OCI-LY1 (cell line): ENCODE data around the gene FAP.
A peak's percentile ranks its signal among the peaks of the same experiment; 100 is the strongest.

ENCODE experiments used
- H2AFZ ChIP-seq: fragments of 200-600 bp; sonication (generic), shearing (Covaris generic); 2 replicates; pipeline ENCODE4 v1.6.0; 2014; ENCODE audit warnings: antibody characterized with exemption, mild to moderate bottlenecking, low read length
- H3F3A ChIP-seq: fragments of 200-600 bp; sonication (generic), shearing (Covaris generic); 2 replicates; pipeline ENCODE4 v1.6.0; 2014; ENCODE audit warnings: mild to moderate bottlenecking, antibody characterized with exemption, low read length, moderate library complexity; ENCODE audit not compliant: insufficient read depth
- H3K27ac ChIP-seq: fragments of 200-600 bp; sonication (generic); 2 replicates; pipeline ENCODE4 v1.5.1; 2014; ENCODE audit warnings: low read length, mixed run types, mild to moderate bottlenecking, low read depth; ENCODE audit not compliant: poor library complexity, severe bottlenecking
- H3K27me3 ChIP-seq: fragments of 200-600 bp; sonication (generic); 2 replicates; pipeline ENCODE4 v1.6.0; 2014; ENCODE audit warnings: antibody characterized with exemption, mild to moderate bottlenecking, low read length, moderate library complexity; ENCODE audit not compliant: insufficient read depth
- H3K36me3 ChIP-seq: fragments of 200-600 bp; sonication (generic); 2 replicates; pipeline ENCODE4 v1.6.1; 2014; ENCODE audit warnings: mild to moderate bottlenecking, antibody characterized with exemption, low read length, moderate library complexity, mixed read lengths; ENCODE audit not compliant: insufficient read depth
- H3K4me1 ChIP-seq: fragments of 200-600 bp; sonication (generic); 2 replicates; pipeline ENCODE4 v1.5.1; 2014; ENCODE audit warnings: mild to moderate bottlenecking, low read length, moderate library complexity; ENCODE audit not compliant: insufficient read depth, severe bottlenecking
- H3K4me2 ChIP-seq: fragments of 200-600 bp; sonication (generic), shearing (Covaris generic); 2 replicates; pipeline ENCODE4 v1.6.1; 2014; ENCODE audit warnings: low read length
- H3K4me3 ChIP-seq: fragments of 200-600 bp; sonication (generic); 2 replicates; pipeline ENCODE4 v1.5.1; 2014; ENCODE audit warnings: low read length, low read depth, mild to moderate bottlenecking, mixed read lengths; ENCODE audit not compliant: poor library complexity, severe bottlenecking
- H3K79me2 ChIP-seq: fragments of 200-600 bp; shearing (Covaris generic); 2 replicates; pipeline ENCODE4 v1.6.1; 2016; ENCODE audit warnings: mixed run types, low read length, mixed read lengths; ENCODE audit not compliant: insufficient read depth
- H3K9ac ChIP-seq: fragments of 200-600 bp; sonication (generic), shearing (Covaris generic); 2 replicates; pipeline ENCODE4 v1.6.1; 2014; ENCODE audit warnings: mild to moderate bottlenecking, low read length, mixed read lengths
- H3K9me2 ChIP-seq: fragments of 200-600 bp; sonication (generic), shearing (Covaris generic); 2 replicates; pipeline ENCODE4 v1.6.1; 2014; ENCODE audit warnings: low read depth, mild to moderate bottlenecking, low read length, mixed read lengths
- H3K9me3 ChIP-seq: fragments of 200-600 bp; shearing (Covaris generic); 2 replicates; pipeline ENCODE4 v1.6.1; 2014; ENCODE audit warnings: low read length, mixed read lengths
- H4K20me1 ChIP-seq: fragments of 200-600 bp; sonication (generic), shearing (Covaris generic); 2 replicates; pipeline ENCODE4 v1.6.0; 2016; ENCODE audit warnings: mild to moderate bottlenecking, low read length; ENCODE audit not compliant: insufficient read depth
- CTCF ChIP-seq: fragments of 200-600 bp; sonication (generic), shearing (Covaris generic); IDR thresholded peaks from 2 replicates; pipeline ENCODE4 v1.5.1; 2017; ENCODE audit warnings: mild to moderate bottlenecking, antibody characterized with exemption, low read length, moderate library complexity, mixed read lengths
- EZH2 ChIP-seq: fragments of 200-600 bp; sonication (generic), shearing (Covaris generic); IDR thresholded peaks from 2 replicates; pipeline ENCODE4 v1.8.0; 2017; ENCODE audit warnings: borderline replicate concordance, mixed run types, mild to moderate bottlenecking, antibody characterized with exemption, low read length, moderate library complexity, mixed read lengths

FAP gene

DNA sequence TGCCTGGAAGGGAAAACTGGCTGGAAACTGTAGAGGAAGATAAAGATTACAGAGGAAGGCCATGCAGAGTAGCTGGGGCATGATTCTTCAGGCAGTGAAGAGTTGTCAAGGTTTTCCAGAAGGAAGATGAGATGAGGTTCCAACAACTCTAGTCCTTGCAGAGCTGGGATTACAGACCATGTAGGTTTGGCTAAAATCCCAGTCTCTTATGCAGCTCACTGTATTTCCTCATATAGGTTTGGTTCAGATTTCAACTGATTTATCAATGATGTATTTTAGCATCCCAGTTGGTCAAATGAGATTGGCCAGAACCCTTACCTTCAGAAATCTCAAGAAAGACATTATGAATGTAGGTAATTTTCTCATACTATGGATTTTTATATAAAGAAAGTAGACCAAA lies 16.4 kb downstream of the FAP start:
- no peak overlapping the region for H3K9ac ChIP-seq
- H3K27me3 ChIP-seq = no peaks in the 10 kb centered on the region; the same call in 1 of the 2 replicates
- H3K27ac ChIP-seq = no peak overlapping the region
- no peaks in the 10 kb centered on the region for H3K4me1 ChIP-seq
- no peaks in the 10 kb centered on the region for H3K79me2 ChIP-seq
- no peak overlapping the region for H3K4me2 ChIP-seq
- H3F3A ChIP-seq = no peaks in the 10 kb centered on the region
- H3K9me2 ChIP-seq = no peaks in the 10 kb centered on the region
- no peak overlapping the region for H3K4me3 ChIP-seq
- no peaks in the 10 kb centered on the region for H3K36me3 ChIP-seq
- no peaks in the 10 kb centered on the region for H3K9me3 ChIP-seq
- TF ChIP-seq EZH2 (no peak), CTCF (no peak)
- H4K20me1 ChIP-seq = no peaks in the 10 kb centered on the region
- no peak overlapping the region for H2AFZ ChIP-seq

DNA sequence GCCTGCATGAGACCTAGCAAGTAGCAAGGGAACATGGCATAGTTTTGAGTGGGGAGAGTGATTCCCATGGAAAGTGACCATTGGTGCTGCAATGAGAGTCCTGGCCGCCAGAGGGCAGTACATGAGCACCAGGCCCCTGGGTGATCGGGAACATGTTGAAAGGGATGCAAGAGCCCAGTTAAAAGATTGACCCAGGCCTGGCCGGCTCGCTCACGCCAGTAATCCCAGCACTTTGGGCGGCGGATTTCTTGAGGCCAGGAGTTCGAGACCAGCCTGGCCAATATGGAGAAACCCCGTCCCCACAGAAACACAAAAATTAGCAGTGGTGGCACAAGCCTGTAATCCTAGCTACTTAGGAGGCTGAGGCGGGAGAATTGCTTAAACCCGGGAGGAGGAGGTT lies 22.2 kb downstream of the FAP start:
- H3F3A ChIP-seq = no peaks in the 10 kb centered on the region
- no peaks in the 10 kb centered on the region for H3K79me2 ChIP-seq
- H3K9me3 ChIP-seq = no peaks in the 10 kb centered on the region
- H3K4me1 ChIP-seq = no peaks in the 10 kb centered on the region
- no peak overlapping the region for H3K9ac ChIP-seq
- H3K4me2 ChIP-seq = no peak overlapping the region
- no peak overlapping the region for H2AFZ ChIP-seq
- no peaks in the 10 kb centered on the region for H3K27me3 ChIP-seq
- TF ChIP-seq EZH2 = no peak
- TF ChIP-seq CTCF = peak; percentile 91
- H3K4me3 ChIP-seq = no peak overlapping the region
- no peak overlapping the region for H3K27ac ChIP-seq
- no peaks in the 10 kb centered on the region for H4K20me1 ChIP-seq
- H3K9me2 ChIP-seq = no peaks in the 10 kb centered on the region
- no peaks in the 10 kb centered on the region for H3K36me3 ChIP-seq

GRCh38 chr2:162220368-162220767 lies 22.9 kb downstream of the FAP start:
- Histone ChIP-seq H3K27me3 (no peaks in the 10 kb centered on the region), H2AFZ (no peak overlapping the region), H3K4me1 (no peaks in the 10 kb centered on the region), H3K9me3 (no peaks in the 10 kb centered on the region), H3K27ac (no peak overlapping the region), H3K4me2 (no peak overlapping the region), H3K4me3 (no peak overlapping the region), H3K9ac (no peak overlapping the region), H3K9me2 (no peaks in the 10 kb centered on the region), H4K20me1 (no peaks in the 10 kb centered on the region), H3K79me2 (no peaks in the 10 kb centered on the region), H3F3A (no peaks in the 10 kb centered on the region), H3K36me3 (no peaks in the 10 kb centered on the region)
- TF ChIP-seq EZH2 = no peak
- no peak for TF ChIP-seq CTCF
